ENCODE measurements around the gene IDE.

IDE gene

GRCh38 chr10:92478536-92478935, 95.4 kb downstream of the IDE start:
- H3K27ac ChIP-seq (ENCODE audit: low read length), result no peak overlapping the region
- DNase-seq (no peak), ATAC-seq (ENCODE audit: insufficient read depth, low read depth) (no peak)
- H3K27me3 ChIP-seq (ENCODE audit: insufficient read depth, low read length, poor library complexity), result no peaks in the 10 kb centered on the region
- H3K4me1 ChIP-seq (ENCODE audit: insufficient read depth, low read length), result no peaks in the 10 kb centered on the region
- TF ChIP-seq CTCF (IDR thresholded peaks at IDR 0.05; ENCODE audit: borderline replicate concordance, extremely low read depth, low read length, poor library complexity, severe bottlenecking), result no peak
- no peak for TF ChIP-seq EZH2 (IDR thresholded peaks at IDR 0.05; ENCODE audit: borderline replicate concordance, low read depth, low read length, severe bottlenecking)
- no peak overlapping the region for H2AFZ ChIP-seq (ENCODE audit: low read depth, low read length)
- no peak overlapping the region for H3K4me2 ChIP-seq (ENCODE audit: insufficient read depth, low read length)
- no peaks in the 10 kb centered on the region for H3K9me3 ChIP-seq (ENCODE audit: insufficient read depth, low read length, severe bottlenecking)
- H3K36me3 ChIP-seq (ENCODE audit: insufficient read depth, low read length), result peaks cover 62% of the 10 kb centered on the region
- no peak overlapping the region for H3K4me3 ChIP-seq (ENCODE audit: low read depth in 1 of 2, low read length in 2 of 2)
- H3K9ac ChIP-seq (ENCODE audit: low read depth, low read length), result no peak overlapping the region
- no peaks in the 10 kb centered on the region for H4K20me1 ChIP-seq (ENCODE audit: insufficient read depth, low read length)
- no peaks in the 10 kb centered on the region for H3K79me2 ChIP-seq (ENCODE audit: insufficient read depth, low read length)

- DNase-seq (no peak), ATAC-seq (ENCODE audit: insufficient read depth, low read depth) (no peak)
- no peaks in the 10 kb centered on the region for H3K9me3 ChIP-seq (ENCODE audit: insufficient read depth, low read length, severe bottlenecking)
- H3K4me2 ChIP-seq (ENCODE audit: insufficient read depth, low read length), result no peak overlapping the region
- H3K4me1 ChIP-seq (ENCODE audit: insufficient read depth, low read length), result no peaks in the 10 kb centered on the region
- peaks cover 54% of the 10 kb centered on the region; the same call in 1 of the 2 replicates for H3K36me3 ChIP-seq (ENCODE audit: insufficient read depth, low read length)
- H2AFZ ChIP-seq (ENCODE audit: low read depth, low read length), result no peak overlapping the region
- no peaks in the 10 kb centered on the region for H3K27me3 ChIP-seq (ENCODE audit: insufficient read depth, low read length, poor library complexity)
- no peak for TF ChIP-seq CTCF (IDR thresholded peaks at IDR 0.05; ENCODE audit: borderline replicate concordance, extremely low read depth, low read length, poor library complexity, severe bottlenecking)
- TF ChIP-seq EZH2 (IDR thresholded peaks at IDR 0.05; ENCODE audit: borderline replicate concordance, low read depth, low read length, severe bottlenecking), result no peak
- no peaks in the 10 kb centered on the region for H4K20me1 ChIP-seq (ENCODE audit: insufficient read depth, low read length)
- H3K79me2 ChIP-seq (ENCODE audit: insufficient read depth, low read length), result no peaks in the 10 kb centered on the region
- H3K4me3 ChIP-seq (ENCODE audit: low read depth in 1 of 2, low read length in 2 of 2), result no peak overlapping the region
- H3K9ac ChIP-seq (ENCODE audit: low read depth, low read length), result no peak overlapping the region
- H3K27ac ChIP-seq (ENCODE audit: low read length), result no peak overlapping the region
These were observed 98.5 kb downstream of the IDE start for GRCh38 chr10:92475357-92475868.

GRCh38 chr10:92470026-92470425, 103.9 kb downstream of the IDE start:
- DNase-seq, result no peak
- H2AFZ ChIP-seq (ENCODE audit: low read depth, low read length), result no peak overlapping the region
- H3K79me2 ChIP-seq (ENCODE audit: insufficient read depth, low read length), result no peaks in the 10 kb centered on the region
- H3K9ac ChIP-seq (ENCODE audit: low read depth, low read length), result no peak overlapping the region
- no peak overlapping the region for H3K27ac ChIP-seq (ENCODE audit: low read length)
- no peaks in the 10 kb centered on the region for H4K20me1 ChIP-seq (ENCODE audit: insufficient read depth, low read length)
- no peak overlapping the region for H3K4me3 ChIP-seq (ENCODE audit: low read depth in 1 of 2, low read length in 2 of 2)
- no peak for ATAC-seq (ENCODE audit: insufficient read depth, low read depth)
- TF ChIP-seq EZH2 (IDR thresholded peaks at IDR 0.05; ENCODE audit: borderline replicate concordance, low read depth, low read length, severe bottlenecking) (no peak), CTCF (IDR thresholded peaks at IDR 0.05; ENCODE audit: borderline replicate concordance, extremely low read depth, low read length, poor library complexity, severe bottlenecking) (no peak)
- H3K9me3 ChIP-seq (ENCODE audit: insufficient read depth, low read length, severe bottlenecking), result no peaks in the 10 kb centered on the region
- peaks cover 52% of the 10 kb centered on the region for H3K36me3 ChIP-seq (ENCODE audit: insufficient read depth, low read length)
- no peak overlapping the region for H3K4me2 ChIP-seq (ENCODE audit: insufficient read depth, low read length)
- H3K27me3 ChIP-seq (ENCODE audit: insufficient read depth, low read length, poor library complexity), result no peaks in the 10 kb centered on the region
- no peaks in the 10 kb centered on the region for H3K4me1 ChIP-seq (ENCODE audit: insufficient read depth, low read length)

- TF ChIP-seq CTCF (IDR thresholded peaks at IDR 0.05; ENCODE audit: borderline replicate concordance, extremely low read depth, low read length, poor library complexity, severe bottlenecking), result no peak
- no peak for TF ChIP-seq EZH2 (IDR thresholded peaks at IDR 0.05; ENCODE audit: borderline replicate concordance, low read depth, low read length, severe bottlenecking)
- Histone ChIP-seq H3K79me2 (ENCODE audit: insufficient read depth, low read length) (no peaks in the 10 kb centered on the region), H2AFZ (ENCODE audit: low read depth, low read length) (no peak overlapping the region), H3K9me3 (ENCODE audit: insufficient read depth, low read length, severe bottlenecking) (no peaks in the 10 kb centered on the region), H3K9ac (ENCODE audit: low read depth, low read length) (no peak overlapping the region), H3K27ac (ENCODE audit: low read length) (no peak overlapping the region), H3K4me3 (ENCODE audit: low read depth in 1 of 2, low read length in 2 of 2) (no peak overlapping the region), H3K4me1 (ENCODE audit: insufficient read depth, low read length) (no peaks in the 10 kb centered on the region), H3K27me3 (ENCODE audit: insufficient read depth, low read length, poor library complexity) (no peaks in the 10 kb centered on the region), H3K36me3 (ENCODE audit: insufficient read depth, low read length) (peaks cover 68% of the 10 kb centered on the region), H3K4me2 (ENCODE audit: insufficient read depth, low read length) (no peak overlapping the region), H4K20me1 (ENCODE audit: insufficient read depth, low read length) (no peaks in the 10 kb centered on the region)
- ATAC-seq (ENCODE audit: insufficient read depth, low read depth), result no peak
- no peak for DNase-seq
These were observed 109.5 kb downstream of the IDE start for GRCh38 chr10:92464364-92464763.

All from DND-41 (cell line).